ENCODE data around the gene L3MBTL3.

Gene L3MBTL3

DNA sequence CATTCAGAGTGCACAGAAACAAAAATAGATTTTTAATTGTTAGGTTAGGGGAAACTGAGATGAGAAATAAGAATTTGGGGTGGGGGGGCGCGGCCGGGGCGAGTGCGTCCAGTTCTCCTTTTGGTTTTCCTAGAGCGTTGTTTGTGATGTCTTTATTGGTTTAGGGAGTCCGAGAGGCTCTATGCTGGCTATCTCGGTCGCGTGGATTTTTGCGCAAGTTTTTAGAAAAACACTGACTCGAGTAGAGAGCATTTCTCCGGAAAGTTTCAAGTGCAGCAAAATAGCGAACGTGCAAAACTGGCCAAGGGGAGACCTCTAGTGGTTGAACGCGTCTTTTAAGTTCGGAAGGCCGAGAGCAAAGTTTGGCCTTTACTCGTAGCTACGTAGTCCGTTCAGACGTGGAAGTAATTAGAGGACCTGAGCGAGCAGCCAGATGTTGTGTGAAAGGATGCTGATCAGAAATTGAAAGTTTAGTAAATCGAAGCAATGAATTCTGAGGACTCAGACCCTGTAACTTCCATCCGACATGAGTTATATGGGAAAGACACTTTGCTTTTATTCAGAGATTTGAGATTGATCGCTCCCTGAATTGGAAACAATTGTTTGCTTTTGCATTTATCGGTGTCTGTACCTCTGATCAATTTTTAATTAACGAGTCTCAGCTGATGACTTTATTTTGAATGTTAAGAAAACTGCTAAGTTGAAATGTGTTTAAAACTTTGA is 2.7 kb downstream of the L3MBTL3 start:
- Histone ChIP-seq H3K4me1 (peaks cover 18% of the 10 kb centered on the region), H3K36me3 (peaks cover 21% of the 10 kb centered on the region), H3K4me2 (peak overlapping the region; percentile 73), H3K4me3 (peak overlapping the region; percentile 95), H3K9ac (peak overlapping the region; percentile 83), H3K9me3 (no peaks in the 10 kb centered on the region), H4K20me1 (peaks cover 35% of the 10 kb centered on the region), H3K27ac (no peak overlapping the region), H3K27me3 (no peaks in the 10 kb centered on the region)
- no peak for TF ChIP-seq Cebpa-rat (IDR thresholded peaks at IDR 0.05)

DNA sequence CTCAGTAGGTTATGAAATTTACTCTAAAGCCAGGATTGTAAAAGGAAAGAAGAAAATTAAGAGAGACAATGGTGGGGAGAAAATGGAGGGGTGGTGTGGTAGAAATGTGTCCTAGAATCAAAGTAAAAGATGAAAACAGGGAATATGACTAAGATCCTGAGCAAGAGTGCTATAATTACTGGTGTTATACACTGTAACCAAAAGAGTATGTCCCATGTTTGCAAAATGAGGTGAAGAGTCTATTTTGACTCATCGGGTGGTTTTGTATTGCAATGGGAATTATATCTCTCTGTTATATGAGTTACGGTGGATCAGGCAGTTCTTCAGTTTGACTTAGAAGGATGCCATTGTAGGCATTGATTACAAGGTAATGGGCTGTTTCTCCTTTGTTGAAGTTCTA is 8.5 kb downstream of the L3MBTL3 start:
- Histone ChIP-seq H3K4me2 (no peak overlapping the region), H3K27me3 (no peaks in the 10 kb centered on the region), H3K4me1 (peaks cover 3% of the 10 kb centered on the region), H3K36me3 (peaks cover 41% of the 10 kb centered on the region), H4K20me1 (peaks cover 73% of the 10 kb centered on the region), H3K9ac (no peak overlapping the region), H3K27ac (no peak overlapping the region), H3K9me3 (no peaks in the 10 kb centered on the region; the same call in 1 of the 2 replicates), H3K4me3 (no peak overlapping the region)
- TF ChIP-seq Cebpa-rat (IDR thresholded peaks at IDR 0.05), result no peak

DNA sequence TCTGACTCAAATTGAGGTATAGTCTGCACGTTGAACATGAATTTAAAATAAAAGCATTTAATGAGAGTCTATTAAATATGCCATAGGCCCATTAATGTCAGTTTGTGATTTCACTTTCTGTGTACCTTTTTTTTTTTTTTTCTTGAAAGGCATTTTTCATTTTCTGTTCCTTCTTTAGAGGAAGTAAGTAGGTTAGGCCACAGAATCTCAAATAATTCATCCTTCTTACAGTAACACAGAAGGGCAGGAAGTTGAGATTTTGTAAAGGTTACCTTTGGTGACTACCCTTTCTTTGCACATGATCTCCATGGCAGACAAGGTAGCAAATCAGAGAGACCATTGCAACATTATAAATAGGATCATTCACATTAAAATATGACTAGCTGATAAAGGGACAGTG is 9.6 kb downstream of the L3MBTL3 start:
- Histone ChIP-seq H3K27ac (no peak overlapping the region), H3K4me2 (no peak overlapping the region), H3K36me3 (peaks cover 52% of the 10 kb centered on the region)

DNA sequence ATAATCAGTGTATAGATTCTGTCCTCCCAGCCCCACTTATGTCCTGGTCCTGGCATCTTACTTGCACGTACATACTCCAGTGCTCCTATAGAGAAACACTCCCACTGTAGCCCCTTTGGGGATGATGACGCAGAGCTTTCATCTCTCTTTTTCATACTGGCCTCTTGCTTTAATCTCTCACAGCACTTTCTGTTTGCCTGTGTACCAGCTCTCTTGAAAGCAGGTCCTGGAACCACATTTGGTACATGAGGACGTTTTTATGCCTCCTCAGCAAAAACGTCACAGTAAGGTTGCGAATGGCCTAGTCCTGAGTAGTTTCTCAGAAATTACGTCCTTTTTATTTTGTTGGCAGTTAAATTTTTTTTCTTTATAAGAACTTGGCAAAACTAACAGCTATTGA is 10.8 kb downstream of the L3MBTL3 start:
- no peak overlapping the region for H3K27ac ChIP-seq
- H3K4me2 ChIP-seq, result no peak overlapping the region

More for the DNA sequence above, 9.6 kb downstream of the L3MBTL3 start:
- no peak overlapping the region for H3K4me3 ChIP-seq
- H3K9me3 ChIP-seq, result no peaks in the 10 kb centered on the region; the same call in 1 of the 2 replicates
- H3K9ac ChIP-seq, result no peak overlapping the region
- no peaks in the 10 kb centered on the region for H3K4me1 ChIP-seq
- TF ChIP-seq Cebpa-rat (IDR thresholded peaks at IDR 0.05), result no peak
- H4K20me1 ChIP-seq, result peaks cover 73% of the 10 kb centered on the region
- no peaks in the 10 kb centered on the region for H3K27me3 ChIP-seq

DNA sequence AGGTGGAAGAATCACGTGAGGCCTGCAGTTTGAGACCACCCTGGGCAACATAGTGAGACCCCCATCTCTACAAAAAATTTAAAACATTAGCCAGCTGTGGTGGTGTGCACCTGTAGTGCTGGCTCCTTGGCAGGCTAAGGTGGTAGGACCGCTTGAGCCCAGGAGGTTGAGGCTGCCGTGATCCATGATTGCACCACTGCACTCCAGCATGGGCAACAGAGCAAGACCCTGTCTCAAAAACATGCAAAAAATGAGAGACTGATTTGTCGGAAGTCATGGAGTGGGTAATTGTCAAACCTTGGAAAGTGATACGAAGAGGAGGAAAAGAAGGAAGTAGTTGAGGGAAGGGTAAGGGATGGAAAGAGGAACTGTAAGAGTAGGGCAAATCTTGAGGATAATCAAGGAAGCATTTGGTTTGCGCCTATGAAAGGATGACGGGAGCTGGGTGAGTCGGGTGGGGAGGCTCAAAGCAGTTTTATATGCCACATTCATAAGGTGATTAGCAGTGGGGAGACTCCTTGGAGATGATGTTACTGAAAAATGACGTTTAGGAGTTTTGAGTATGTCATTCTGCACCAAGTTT is 14.5 kb downstream of the L3MBTL3 start:
- Histone ChIP-seq H3K9me3 (no peaks in the 10 kb centered on the region; the same call in 1 of the 2 replicates), H3K9ac (no peak overlapping the region), H4K20me1 (peaks cover 90% of the 10 kb centered on the region), H3K4me1 (no peaks in the 10 kb centered on the region), H3K36me3 (peaks cover 35% of the 10 kb centered on the region), H3K4me3 (no peak overlapping the region), H3K27me3 (no peaks in the 10 kb centered on the region), H3K27ac (no peak overlapping the region), H3K4me2 (no peak overlapping the region)
- TF ChIP-seq Cebpa-rat (IDR thresholded peaks at IDR 0.05), result no peak

More for the DNA sequence above, 10.8 kb downstream of the L3MBTL3 start:
- Histone ChIP-seq H3K27me3 (no peaks in the 10 kb centered on the region), H3K4me3 (no peak overlapping the region), H3K9ac (no peak overlapping the region), H4K20me1 (peaks cover 75% of the 10 kb centered on the region), H3K4me1 (no peaks in the 10 kb centered on the region), H3K36me3 (peaks cover 48% of the 10 kb centered on the region), H3K9me3 (no peaks in the 10 kb centered on the region; the same call in 1 of the 2 replicates)
- no peak for TF ChIP-seq Cebpa-rat (IDR thresholded peaks at IDR 0.05)

DNA sequence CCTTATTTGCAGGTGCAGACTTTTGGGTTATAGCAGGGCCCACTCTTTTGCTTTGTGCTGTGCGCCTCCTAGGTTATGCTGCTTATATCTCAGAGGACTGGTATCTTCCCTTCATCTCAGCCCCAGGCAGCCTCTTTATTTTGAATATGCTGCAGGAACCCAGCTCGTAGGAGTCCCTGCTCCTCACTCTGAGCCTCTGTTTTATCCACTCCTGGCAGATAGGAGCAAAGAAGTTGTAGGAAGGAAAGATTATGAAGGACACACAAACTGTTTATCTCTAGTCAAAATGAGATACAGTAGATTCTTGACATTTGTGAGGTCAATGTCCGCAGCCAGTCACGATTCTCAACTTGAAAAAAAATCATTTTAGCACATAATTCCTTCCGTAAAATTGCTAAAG is 15.6 kb downstream of the L3MBTL3 start:
- TF ChIP-seq Cebpa-rat (IDR thresholded peaks at IDR 0.05), result no peak
- Histone ChIP-seq H3K4me1 (no peaks in the 10 kb centered on the region), H3K4me3 (no peak overlapping the region), H3K36me3 (peaks cover 32% of the 10 kb centered on the region), H4K20me1 (peaks cover 90% of the 10 kb centered on the region), H3K27me3 (no peaks in the 10 kb centered on the region), H3K9ac (no peak overlapping the region), H3K9me3 (no peaks in the 10 kb centered on the region; the same call in 1 of the 2 replicates), H3K27ac (no peak overlapping the region), H3K4me2 (no peak overlapping the region)

DNA sequence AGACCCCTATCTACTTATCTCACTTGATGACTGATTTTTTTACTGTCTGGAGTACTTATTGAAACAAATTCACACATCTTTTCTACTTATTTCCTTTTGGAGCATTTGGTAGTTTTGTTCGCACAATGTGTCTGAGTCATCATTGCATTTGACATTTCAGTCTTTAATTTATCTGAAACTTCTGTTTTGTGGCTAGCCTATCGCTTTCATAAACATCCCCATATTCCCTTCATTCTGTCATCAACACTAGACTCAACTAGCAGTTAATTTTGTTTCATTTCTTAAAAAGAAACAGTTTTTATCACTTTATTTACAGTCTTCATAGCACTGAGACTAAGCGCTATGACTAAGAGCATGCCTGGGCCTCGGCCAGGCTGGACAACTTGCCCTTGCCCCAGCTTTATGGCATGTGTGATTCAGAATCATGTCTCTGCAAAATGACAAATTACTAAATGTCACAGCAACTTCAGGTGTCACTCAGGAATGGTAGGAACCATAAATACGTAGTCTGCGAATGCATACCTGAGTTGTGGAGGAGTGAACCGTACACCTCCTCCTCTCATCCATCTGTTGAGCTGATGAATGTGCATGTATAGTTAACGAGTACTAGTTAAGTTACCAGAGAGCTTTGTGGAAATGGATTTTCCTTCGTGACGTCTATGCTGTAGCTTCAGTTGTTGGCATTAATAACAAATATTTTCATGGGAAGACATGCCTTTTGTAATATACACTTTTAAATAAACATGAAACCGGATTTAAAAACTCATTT is 16.2 kb downstream of the L3MBTL3 start:
- Histone ChIP-seq H3K27me3 (no peaks in the 10 kb centered on the region), H3K27ac (no peak overlapping the region), H3K9ac (no peak overlapping the region), H3K36me3 (peaks cover 26% of the 10 kb centered on the region), H3K4me3 (no peak overlapping the region), H3K4me2 (no peak overlapping the region), H3K4me1 (no peaks in the 10 kb centered on the region), H3K9me3 (no peaks in the 10 kb centered on the region), H4K20me1 (peaks cover 85% of the 10 kb centered on the region)
- no peak for TF ChIP-seq Cebpa-rat (IDR thresholded peaks at IDR 0.05)

DNA sequence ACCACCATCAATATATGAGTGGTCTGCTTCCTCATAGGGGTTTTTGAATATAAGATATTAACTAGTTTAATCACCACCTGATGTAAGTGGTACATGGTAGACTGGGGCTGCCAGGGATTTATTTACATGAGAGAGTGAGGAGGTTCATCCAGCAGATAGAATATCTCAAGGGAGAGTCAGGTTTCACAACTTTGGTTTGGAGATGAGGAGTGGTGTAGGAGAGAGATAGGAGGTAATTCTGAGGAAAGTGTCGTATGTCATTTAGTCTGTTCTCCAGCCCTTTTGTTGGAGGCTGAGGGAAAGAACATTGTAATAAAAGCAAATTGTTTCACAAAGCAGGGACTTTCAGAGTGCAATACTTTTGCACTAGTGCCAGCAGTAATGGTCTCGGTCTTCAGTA is 16.8 kb downstream of the L3MBTL3 start:
- Histone ChIP-seq H3K4me2 (no peak overlapping the region), H4K20me1 (peaks cover 88% of the 10 kb centered on the region), H3K36me3 (peaks cover 21% of the 10 kb centered on the region)

DNA sequence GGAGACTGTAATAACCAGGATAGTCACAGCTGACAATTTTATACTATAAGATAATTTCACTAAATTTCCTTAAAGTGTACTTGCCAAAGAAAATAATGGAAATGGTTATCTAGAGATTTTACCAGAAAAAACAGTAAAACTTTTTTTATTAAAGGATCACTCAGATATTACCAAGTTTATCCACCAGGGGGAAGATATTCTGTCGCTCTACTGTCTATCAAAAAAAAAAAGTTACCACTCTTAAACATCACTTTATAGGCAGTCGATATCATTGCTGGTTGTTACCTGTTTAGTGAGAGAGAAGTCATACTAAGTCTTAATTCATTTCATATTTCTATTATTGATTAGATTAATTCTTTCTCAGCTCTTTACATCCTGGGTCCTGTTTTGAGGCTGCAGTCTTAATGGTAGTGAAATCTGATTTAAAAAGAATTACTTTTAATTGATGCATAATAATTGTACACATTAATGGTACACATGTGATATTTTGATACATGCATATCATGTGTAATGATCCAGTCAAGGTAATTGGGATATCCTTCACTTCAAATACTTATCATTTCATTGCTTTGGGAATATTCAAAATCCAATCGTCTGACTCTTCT is 18.9 kb downstream of the L3MBTL3 start:
- Histone ChIP-seq H3K36me3 (peaks cover 11% of the 10 kb centered on the region), H3K9me3 (no peaks in the 10 kb centered on the region), H3K27me3 (no peaks in the 10 kb centered on the region), H4K20me1 (peaks cover 86% of the 10 kb centered on the region), H3K4me2 (no peak overlapping the region), H3K4me1 (no peaks in the 10 kb centered on the region), H3K9ac (no peak overlapping the region), H3K27ac (no peak overlapping the region), H3K4me3 (no peak overlapping the region)
- TF ChIP-seq Cebpa-rat (IDR thresholded peaks at IDR 0.05), result no peak

More for the DNA sequence above, 16.8 kb downstream of the L3MBTL3 start:
- H3K4me1 ChIP-seq, result no peaks in the 10 kb centered on the region
- no peak overlapping the region for H3K4me3 ChIP-seq
- no peak overlapping the region for H3K9ac ChIP-seq
- H3K27ac ChIP-seq, result no peak overlapping the region
- H3K27me3 ChIP-seq, result no peaks in the 10 kb centered on the region
- no peaks in the 10 kb centered on the region for H3K9me3 ChIP-seq
- TF ChIP-seq Cebpa-rat (IDR thresholded peaks at IDR 0.05), result no peak
